K562 (cell line): ENCODE measurements around the gene PI4KA. TPM values are rescaled to one million over a fixed set of nuclear protein-coding genes. Genes with fewer than 3 reads are reported as not detected.

Experiments used
- BACH1 ChIP-seq: fragments of 200-800 bp; sonication (Bioruptor generic); IDR thresholded peaks from 2 replicates; pipeline ENCODE4 v1.6.1; 2016; ENCODE audit warnings: missing genetic modification characterization, missing compliant biosample characterization
- BRF1 ChIP-seq: IDR thresholded peaks from 3 replicates; pipeline ENCODE4 v1.6.1; 2011; ENCODE audit warnings: borderline replicate concordance, mild to moderate bottlenecking; ENCODE audit not compliant: insufficient read length; ENCODE audit errors: extremely low read depth
- COPS2 ChIP-seq: fragments of 450-650 bp; conservative IDR thresholded peaks from 2 replicates; pipeline ENCODE4 v1.6.1; 2016; ENCODE audit warnings: mild to moderate bottlenecking, moderate library complexity
- ESRRB ChIP-seq: fragments of 250-450 bp; sonication (Bioruptor Pico); IDR thresholded peaks from 2 replicates; pipeline ENCODE4 v1.5.0; 2020; ENCODE audit warnings: mild to moderate bottlenecking, moderate library complexity, borderline replicate concordance
- ETS2 ChIP-seq: IDR thresholded peaks from 2 replicates; pipeline ENCODE4 v1.6.1; 2016; ENCODE audit warnings: borderline replicate concordance, missing genetic modification characterization, mild to moderate bottlenecking, moderate library complexity, missing compliant biosample characterization; ENCODE audit not compliant: poor library complexity, severe bottlenecking
- FOXA1 ChIP-seq: fragments of 450-650 bp; IDR thresholded peaks from 2 replicates; pipeline ENCODE4 v1.6.1; 2016; ENCODE audit warnings: mild to moderate bottlenecking, borderline replicate concordance
- GTF2E2 ChIP-seq: fragments of 200-800 bp; sonication (Bioruptor generic); IDR thresholded peaks from 2 replicates; pipeline ENCODE4 v1.6.1; 2016; ENCODE audit warnings: missing genetic modification characterization, missing compliant biosample characterization
- HNRNPLL ChIP-seq: fragments of 200-400 bp; formaldehyde crosslinking; IDR thresholded peaks from 2 replicates; pipeline ENCODE4 v1.6.1; 2017; ENCODE audit warnings: low read length, low read depth, mild to moderate bottlenecking; ENCODE audit not compliant: poor library complexity, severe bottlenecking
- KHSRP ChIP-seq: fragments of 450-650 bp; IDR thresholded peaks from 2 replicates; pipeline ENCODE4 v1.6.1; 2017
- NFE2 ChIP-seq: IDR thresholded peaks from 2 replicates; pipeline ENCODE4 v1.6.1; 2014; ENCODE audit warnings: antibody characterized with exemption, low read depth
- POU5F1 ChIP-seq: fragments of 150-350 bp; IDR thresholded peaks from 2 replicates; pipeline ENCODE4 v1.6.1; 2014; ENCODE audit warnings: borderline replicate concordance, low read length, low read depth, mild to moderate bottlenecking; ENCODE audit not compliant: partially characterized antibody
- TEAD4 ChIP-seq, 2 experiments: sonication (generic) in 1 of 2; formaldehyde crosslinking in 1 of 2; IDR thresholded peaks; 2 replicates each; pipeline versions ENCODE4 v1.6.1 to v1.8.0; 2012 to 2022; ENCODE audit warnings: borderline replicate concordance in 1 of 2, inconsistent platforms in 1 of 2, low read length in 1 of 2, mild to moderate bottlenecking in 1 of 2, missing genetic modification reagents in 1 of 2
- ZNF384 ChIP-seq: IDR thresholded peaks from 2 replicates; pipeline ENCODE4 v1.6.1; 2012; ENCODE audit warnings: low read depth, low read length, improper control_type of control experiment
- polyA plus RNA-seq, 8 experiments: library from polyadenylated mRNA; depleted of rRNA in 4 of 8; stranded (reverse) in 5 of 8; unstranded in 3 of 8; fragments of >200 nt; fragmentation: Nextera tagmentation in 2 of 8; fragmentation: Illumina TruSeq in 1 of 8; extraction: Ambion mirVana in 2 of 8; extraction: Trizol in 1 of 8; gene quantifications; 2 replicates each; pipeline versions ENCODE4 v1.2.1 to v1.2.3, GENCODE V29; 2011 to 2014; ENCODE audit warnings: inconsistent platforms in 1 of 8, missing spikeins in 1 of 8
- total RNA-seq, 7 experiments: library from RNA; depleted of rRNA in 6 of 7; stranded (reverse); fragments of >200 nt in 6 of 7; fragmentation: Illumina TruSeq in 2 of 7; extraction: Trizol in 2 of 7; gene quantifications; 2 replicates each; pipeline versions ENCODE4 v1.2.1 to v1.2.3, GENCODE V29; 2011 to 2021; ENCODE audit warnings: low replicate concordance in 1 of 7
- TF ChIP-seq, protein P1 (sequence below): fragments of 150-350 bp; conservative IDR thresholded peaks from 2 replicates; pipeline ENCODE4 v1.6.1; 2014; ENCODE audit warnings: low read length
- TF ChIP-seq, protein P2 (sequence below): fragments of 250-450 bp; sonication (Bioruptor Pico); IDR thresholded peaks from 2 replicates; pipeline ENCODE4 v1.5.0; 2021
- TF ChIP-seq, protein P3 (sequence below), 2 experiments: fragments of 450-650 bp; conservative IDR thresholded peaks; 2 replicates each; pipeline ENCODE4 v1.6.1; 2017; ENCODE audit warnings: mild to moderate bottlenecking in 2 of 2, moderate library complexity in 2 of 2
- TF ChIP-seq, protein P4 (sequence below): sonication (generic); formaldehyde crosslinking; IDR thresholded peaks from 2 replicates; pipeline ENCODE4 v1.8.1; 2023; ENCODE audit warnings: mild to moderate bottlenecking, missing genetic modification reagents

PI4KA gene
- total and polyA plus RNA-seq, 9 of the 15 experiments (the other 6 are each of a cell fraction or from before 2014, with no cell fraction given) = 7.3 to 187 (median 84.7) TPM

- TF ChIP-seq, protein P1, sequence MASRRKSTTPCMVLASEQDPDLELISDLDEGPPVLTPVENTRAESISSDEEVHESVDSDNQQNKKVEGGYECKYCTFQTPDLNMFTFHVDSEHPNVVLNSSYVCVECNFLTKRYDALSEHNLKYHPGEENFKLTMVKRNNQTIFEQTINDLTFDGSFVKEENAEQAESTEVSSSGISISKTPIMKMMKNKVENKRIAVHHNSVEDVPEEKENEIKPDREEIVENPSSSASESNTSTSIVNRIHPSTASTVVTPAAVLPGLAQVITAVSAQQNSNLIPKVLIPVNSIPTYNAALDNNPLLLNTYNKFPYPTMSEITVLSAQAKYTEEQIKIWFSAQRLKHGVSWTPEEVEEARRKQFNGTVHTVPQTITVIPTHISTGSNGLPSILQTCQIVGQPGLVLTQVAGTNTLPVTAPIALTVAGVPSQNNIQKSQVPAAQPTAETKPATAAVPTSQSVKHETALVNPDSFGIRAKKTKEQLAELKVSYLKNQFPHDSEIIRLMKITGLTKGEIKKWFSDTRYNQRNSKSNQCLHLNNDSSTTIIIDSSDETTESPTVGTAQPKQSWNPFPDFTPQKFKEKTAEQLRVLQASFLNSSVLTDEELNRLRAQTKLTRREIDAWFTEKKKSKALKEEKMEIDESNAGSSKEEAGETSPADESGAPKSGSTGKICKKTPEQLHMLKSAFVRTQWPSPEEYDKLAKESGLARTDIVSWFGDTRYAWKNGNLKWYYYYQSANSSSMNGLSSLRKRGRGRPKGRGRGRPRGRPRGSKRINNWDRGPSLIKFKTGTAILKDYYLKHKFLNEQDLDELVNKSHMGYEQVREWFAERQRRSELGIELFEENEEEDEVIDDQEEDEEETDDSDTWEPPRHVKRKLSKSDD = peak; percentile 90; the same call in 1 of the 2 replicates
- TF ChIP-seq KHSRP (no peak), ZNF384 (peak; percentile 89), NFE2 (no peak), GTF2E2 (tag) (0 out of 2 replicates have a peak, but pooled peaks have one; percentile 7), POU5F1 (peak; percentile 67), COPS2 (no peak), BACH1 (tag) (no peak), TEAD4 (IDR thresholded peaks at IDR 0.05; ENCODE audit: low read length) (peak; percentile 78), TEAD4 (CRISPR knock-in tag; IDR thresholded peaks at IDR 0.05; ENCODE audit: borderline replicate concordance) (peak; percentile 32; the same call in 1 of the 2 replicates), BRF1 (no peak), FOXA1 (no peak), ESRRB (CRISPR knock-in tag) (no peak), HNRNPLL (peak; percentile 59), ETS2 (tag) (no peak)
- TF ChIP-seq, protein P2, sequence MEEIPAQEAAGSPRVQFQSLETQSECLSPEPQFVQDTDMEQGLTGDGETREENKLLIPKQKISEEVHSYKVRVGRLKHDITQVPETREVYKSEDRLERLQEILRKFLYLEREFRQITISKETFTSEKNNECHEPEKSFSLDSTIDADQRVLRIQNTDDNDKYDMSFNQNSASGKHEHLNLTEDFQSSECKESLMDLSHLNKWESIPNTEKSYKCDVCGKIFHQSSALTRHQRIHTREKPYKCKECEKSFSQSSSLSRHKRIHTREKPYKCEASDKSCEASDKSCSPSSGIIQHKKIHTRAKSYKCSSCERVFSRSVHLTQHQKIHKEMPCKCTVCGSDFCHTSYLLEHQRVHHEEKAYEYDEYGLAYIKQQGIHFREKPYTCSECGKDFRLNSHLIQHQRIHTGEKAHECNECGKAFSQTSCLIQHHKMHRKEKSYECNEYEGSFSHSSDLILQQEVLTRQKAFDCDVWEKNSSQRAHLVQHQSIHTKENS (CRISPR knock-in tag) = no peak
- TF ChIP-seq, protein P3, sequence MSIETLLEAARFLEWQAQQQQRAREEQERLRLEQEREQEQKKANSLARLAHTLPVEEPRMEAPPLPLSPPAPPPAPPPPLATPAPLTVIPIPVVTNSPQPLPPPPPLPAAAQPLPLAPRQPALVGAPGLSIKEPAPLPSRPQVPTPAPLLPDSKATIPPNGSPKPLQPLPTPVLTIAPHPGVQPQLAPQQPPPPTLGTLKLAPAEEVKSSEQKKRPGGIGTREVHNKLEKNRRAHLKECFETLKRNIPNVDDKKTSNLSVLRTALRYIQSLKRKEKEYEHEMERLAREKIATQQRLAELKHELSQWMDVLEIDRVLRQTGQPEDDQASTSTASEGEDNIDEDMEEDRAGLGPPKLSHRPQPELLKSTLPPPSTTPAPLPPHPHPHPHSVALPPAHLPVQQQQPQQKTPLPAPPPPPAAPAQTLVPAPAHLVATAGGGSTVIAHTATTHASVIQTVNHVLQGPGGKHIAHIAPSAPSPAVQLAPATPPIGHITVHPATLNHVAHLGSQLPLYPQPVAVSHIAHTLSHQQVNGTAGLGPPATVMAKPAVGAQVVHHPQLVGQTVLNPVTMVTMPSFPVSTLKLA (conservative IDR thresholded peaks at IDR 0.05) = no peak
- TF ChIP-seq, protein P4, sequence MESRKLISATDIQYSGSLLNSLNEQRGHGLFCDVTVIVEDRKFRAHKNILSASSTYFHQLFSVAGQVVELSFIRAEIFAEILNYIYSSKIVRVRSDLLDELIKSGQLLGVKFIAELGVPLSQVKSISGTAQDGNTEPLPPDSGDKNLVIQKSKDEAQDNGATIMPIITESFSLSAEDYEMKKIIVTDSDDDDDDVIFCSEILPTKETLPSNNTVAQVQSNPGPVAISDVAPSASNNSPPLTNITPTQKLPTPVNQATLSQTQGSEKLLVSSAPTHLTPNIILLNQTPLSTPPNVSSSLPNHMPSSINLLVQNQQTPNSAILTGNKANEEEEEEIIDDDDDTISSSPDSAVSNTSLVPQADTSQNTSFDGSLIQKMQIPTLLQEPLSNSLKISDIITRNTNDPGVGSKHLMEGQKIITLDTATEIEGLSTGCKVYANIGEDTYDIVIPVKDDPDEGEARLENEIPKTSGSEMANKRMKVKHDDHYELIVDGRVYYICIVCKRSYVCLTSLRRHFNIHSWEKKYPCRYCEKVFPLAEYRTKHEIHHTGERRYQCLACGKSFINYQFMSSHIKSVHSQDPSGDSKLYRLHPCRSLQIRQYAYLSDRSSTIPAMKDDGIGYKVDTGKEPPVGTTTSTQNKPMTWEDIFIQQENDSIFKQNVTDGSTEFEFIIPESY (CRISPR knock-in tag) = peak; percentile 91
Measured at GRCh38 chr22:20885557-20886323, 27.1 kb upstream of the PI4KA start (continued).
